GM23338 (cell line): ENCODE results near the gene PXK.

Experiments used
- CTCF ChIP-seq, 2 experiments: fragments of 200-600 bp in 1 of 2; sonication (generic) in 1 of 2; conservative IDR thresholded peaks; 2 replicates each; pipeline versions ENCODE4 v1.5.1 to v1.6.1; 2016 to 2017; ENCODE audit warnings: antibody characterized with exemption in 2 of 2, low read depth in 2 of 2, mild to moderate bottlenecking in 2 of 2, moderate library complexity in 1 of 2
- EZH2 ChIP-seq: fragments of 200-600 bp; sonication (generic); IDR thresholded peaks from one replicate; pipeline ENCODE4 v1.8.0; 2017; ENCODE audit warnings: antibody characterized with exemption, mild to moderate bottlenecking, low read depth; ENCODE audit not compliant: unreplicated experiment
- EZH2phosphoT487 ChIP-seq: fragments of 200-600 bp; sonication (generic); IDR thresholded peaks from one replicate; pipeline ENCODE4 v1.8.1; 2018; ENCODE audit warnings: antibody characterized with exemption; ENCODE audit not compliant: unreplicated experiment
- POLR2AphosphoS5 ChIP-seq: IDR thresholded peaks from 2 replicates; pipeline ENCODE4 v1.6.1; 2016; ENCODE audit warnings: antibody characterized with exemption, low read depth
- REST ChIP-seq: IDR thresholded peaks from one replicate; pipeline ENCODE4 v1.6.1; 2018; ENCODE audit warnings: antibody characterized with exemption; ENCODE audit not compliant: unreplicated experiment
- TF ChIP-seq, protein P1 (sequence below): IDR thresholded peaks from 2 replicates; pipeline ENCODE4 v1.6.1; 2016; ENCODE audit warnings: antibody characterized with exemption

GRCh38 chr3:58469096-58469495, 136.4 kb downstream of the PXK start:
- TF ChIP-seq POLR2AphosphoS5 (no peak), CTCF (conservative IDR thresholded peaks at IDR 0.05; ENCODE audit: low read depth in 2 of 2) (no peak), EZH2 (no peak), EZH2phosphoT487 (no peak), REST (no peak)
- TF ChIP-seq, protein P1, sequence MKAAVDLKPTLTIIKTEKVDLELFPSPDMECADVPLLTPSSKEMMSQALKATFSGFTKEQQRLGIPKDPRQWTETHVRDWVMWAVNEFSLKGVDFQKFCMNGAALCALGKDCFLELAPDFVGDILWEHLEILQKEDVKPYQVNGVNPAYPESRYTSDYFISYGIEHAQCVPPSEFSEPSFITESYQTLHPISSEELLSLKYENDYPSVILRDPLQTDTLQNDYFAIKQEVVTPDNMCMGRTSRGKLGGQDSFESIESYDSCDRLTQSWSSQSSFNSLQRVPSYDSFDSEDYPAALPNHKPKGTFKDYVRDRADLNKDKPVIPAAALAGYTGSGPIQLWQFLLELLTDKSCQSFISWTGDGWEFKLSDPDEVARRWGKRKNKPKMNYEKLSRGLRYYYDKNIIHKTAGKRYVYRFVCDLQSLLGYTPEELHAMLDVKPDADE, result no peak
